Occipital lobe (tissue), 2 donors: ENCODE measurements around the gene SYTL3. TPM values are rescaled to one million over a fixed set of nuclear protein-coding genes. Genes with fewer than 3 reads are reported as not detected.
A peak's percentile ranks its signal among the peaks of the same experiment; 100 is the strongest.

Experiments
- DNase-seq: peaks from one replicate; lab custom pipeline; 2025; lab: John Stamatoyannopoulos, UW
- total RNA-seq: library from RNA; depleted of rRNA; stranded (reverse); fragments of >200 nt; gene quantifications from one replicate; pipeline ENCODE4 v1.2.3, GENCODE V29; 2014

The SYTL3 gene
- total RNA-seq, 1 donor from 2014 or later, result 2.0 TPM

DNA sequence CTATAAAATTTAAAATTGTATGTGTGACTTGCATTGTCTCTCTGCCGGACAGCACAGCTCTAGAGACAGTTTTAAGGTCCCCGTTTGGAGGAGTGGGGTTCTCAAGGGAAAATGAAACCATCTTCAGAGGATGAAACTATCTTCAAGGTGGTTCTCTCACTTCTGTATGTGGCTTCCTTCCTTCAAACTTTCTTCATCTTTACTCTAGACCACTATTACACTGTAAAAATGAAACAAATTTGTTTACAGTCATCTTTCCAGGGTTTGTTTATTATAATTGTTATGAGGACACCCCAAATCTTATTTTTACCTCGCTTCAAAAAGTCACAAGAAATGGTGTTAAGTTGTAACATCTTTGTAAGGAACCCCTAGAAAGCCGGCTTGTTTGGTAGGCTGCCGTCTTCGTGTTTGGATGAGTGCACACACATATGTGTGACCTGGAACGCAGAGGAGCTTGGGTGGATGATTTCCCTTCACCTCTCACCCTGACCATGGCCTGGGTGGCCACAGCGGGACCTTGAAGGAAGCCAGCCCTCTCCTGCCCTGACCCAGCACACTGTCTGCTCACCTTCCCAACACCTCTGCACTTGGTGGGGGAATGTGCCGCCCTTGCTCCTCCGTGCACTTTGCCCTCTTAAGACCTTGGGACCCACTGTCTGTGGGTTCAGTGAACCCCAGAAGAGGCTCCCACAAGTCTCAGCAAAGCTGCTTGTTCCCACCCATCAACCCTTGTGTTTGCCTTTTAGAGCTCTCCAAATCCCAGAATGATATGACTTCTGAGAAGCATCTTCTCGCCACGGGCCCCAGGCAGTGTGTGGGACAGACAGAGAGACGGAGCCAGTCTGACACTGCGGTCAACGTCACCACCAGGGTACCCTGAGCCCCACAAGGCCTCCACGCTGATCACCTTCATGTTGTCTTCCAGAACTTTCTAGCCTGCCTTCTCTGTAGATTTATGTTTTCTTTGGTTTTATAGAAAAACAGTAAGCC, 67.8 kb downstream of the SYTL3 start:
- no peak for DNase-seq

DNA sequence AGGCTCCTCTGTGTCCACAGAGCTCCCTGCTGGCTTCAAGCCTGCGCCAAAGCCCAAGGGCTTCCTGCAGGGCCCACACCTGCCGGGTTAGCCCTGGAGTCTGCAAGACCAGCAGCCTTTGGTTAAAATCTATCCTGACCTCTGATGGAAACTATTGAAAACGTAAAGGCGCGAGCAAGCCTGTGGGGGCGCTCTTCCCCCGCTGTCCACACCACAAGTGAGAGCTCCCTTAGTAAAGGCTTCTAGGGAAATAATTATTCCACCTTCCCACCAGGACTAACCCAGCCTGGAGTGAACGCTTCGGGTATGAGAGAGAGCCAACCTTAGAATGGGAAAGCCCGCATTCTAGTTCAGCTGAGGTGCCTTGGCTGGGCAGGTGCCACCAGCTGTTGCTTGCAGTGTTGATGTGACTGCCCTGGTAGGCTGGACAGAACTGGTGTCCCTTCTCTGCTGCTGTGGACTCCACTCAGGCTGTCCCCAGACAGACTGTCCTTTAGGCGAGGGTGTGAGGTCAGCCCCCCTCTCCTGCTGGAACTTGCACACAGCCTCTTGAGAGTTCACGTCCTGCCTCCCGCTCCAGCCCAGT, 68.7 kb downstream of the SYTL3 start:
- DNase-seq, result no peak

DNA sequence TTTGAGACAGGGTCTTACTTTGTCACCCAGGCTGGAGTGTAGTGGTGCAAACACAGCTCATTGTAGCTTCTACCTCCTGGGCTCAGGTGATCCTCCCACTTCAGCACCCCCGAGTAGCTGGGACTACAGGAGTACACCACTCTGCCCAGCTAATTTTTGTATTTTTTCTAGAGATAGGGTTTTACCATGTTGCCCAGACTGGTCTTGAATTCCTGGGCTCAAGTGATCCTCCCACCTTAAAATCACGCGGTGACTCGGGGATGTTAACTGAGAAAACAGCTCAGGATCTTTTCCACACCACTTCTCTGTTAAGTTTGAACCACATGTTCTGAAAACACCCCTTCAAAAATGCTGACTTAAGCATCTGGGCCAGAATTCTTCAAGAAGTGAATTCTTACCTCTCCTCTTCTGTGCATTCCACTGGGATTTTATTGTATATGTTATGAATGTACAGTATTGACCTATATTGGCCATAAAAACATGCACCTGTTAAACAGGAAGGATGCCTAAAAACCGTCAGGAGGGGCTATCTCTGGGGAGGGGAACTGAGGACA, 72.4 kb downstream of the SYTL3 start:
- no peak for DNase-seq

DNA sequence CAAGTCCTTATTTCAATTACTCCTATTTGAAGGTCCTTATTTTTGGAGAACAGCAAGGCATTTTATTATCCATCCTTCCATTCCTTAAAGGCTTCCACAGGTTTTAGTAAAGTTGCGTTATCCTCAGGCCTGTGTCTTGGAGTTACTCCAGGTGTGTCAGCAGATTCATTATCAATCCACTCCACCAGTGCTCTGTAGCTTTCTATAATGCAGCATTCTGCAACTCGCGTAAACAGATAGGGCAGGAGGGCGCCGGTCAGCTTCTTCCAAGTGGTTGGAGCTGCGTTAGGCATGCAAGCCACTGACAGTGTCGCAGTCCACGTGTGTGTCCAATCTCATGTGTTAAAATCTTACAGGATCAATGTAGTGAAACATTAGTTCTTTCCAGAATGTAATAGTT, 75.8 kb downstream of the SYTL3 start:
- no peak for DNase-seq

DNA sequence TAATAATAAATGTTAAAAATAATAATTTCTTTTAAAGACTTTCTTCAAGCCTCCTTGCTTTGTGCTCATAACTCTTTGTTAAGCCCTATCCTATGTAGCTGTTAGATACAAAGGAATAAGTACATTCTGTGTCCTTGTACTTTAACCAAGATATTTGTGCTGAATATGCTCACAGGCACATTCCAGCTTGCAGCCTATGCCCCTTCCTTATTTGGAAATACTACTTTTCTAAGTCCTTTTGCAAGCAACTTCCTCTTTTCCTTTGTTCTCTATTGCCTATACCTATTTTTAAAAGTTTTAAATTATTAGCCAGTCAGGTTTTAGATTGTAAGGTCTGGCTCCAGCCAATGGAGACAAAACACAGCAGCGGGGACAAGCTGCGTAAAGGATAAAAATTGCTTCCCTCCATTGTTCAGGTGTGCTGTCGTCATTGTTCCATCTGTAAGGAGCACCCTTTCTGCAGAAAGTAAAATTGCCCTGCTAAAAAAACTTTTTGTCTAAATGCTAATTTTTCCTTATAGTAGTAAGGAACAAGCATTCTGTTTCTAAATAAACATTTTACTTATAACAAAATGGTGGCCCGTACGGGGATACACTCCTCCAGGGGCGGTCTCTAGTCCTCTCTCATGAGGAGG, 80.2 kb downstream of the SYTL3 start:
- no peak for DNase-seq

DNA sequence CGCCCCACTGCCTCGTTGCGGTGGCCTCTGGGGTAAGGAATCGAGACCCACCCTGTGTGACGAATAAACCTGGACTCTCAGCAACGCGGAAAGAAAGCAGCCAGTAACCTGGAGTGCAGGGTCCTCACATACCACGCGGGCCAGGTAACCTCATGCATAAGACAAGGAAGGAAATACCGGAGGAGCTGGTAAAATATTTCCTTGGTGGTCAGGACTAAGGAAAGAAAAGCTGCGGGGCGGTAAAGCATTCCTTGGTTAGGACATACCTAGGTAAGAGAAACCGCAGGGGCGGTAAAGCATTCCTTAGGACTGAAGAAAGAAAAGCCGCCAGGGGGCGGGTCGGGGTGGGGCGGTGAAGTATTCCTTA, 80.7 kb downstream of the SYTL3 start:
- DNase-seq, result no peak

DNA sequence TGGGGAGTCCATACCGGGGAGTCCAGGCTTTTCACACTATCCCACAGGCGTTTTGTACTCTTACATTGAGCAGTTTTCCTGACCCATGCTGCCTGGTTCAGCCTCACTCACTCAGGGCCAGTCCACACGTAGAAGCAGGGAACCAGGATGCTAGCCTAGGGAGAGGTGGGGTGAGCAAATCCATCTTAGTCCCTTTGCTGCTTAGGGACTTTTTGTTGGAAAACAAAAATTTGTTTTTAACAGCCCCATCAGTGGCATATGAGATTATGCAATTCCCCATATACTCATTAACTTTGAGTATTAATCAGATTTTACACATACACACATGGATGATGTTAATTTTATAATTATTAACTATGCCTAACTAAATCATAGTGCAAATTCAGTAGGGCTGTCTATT, 85.2 kb downstream of the SYTL3 start:
- DNase-seq, result no peak

DNA sequence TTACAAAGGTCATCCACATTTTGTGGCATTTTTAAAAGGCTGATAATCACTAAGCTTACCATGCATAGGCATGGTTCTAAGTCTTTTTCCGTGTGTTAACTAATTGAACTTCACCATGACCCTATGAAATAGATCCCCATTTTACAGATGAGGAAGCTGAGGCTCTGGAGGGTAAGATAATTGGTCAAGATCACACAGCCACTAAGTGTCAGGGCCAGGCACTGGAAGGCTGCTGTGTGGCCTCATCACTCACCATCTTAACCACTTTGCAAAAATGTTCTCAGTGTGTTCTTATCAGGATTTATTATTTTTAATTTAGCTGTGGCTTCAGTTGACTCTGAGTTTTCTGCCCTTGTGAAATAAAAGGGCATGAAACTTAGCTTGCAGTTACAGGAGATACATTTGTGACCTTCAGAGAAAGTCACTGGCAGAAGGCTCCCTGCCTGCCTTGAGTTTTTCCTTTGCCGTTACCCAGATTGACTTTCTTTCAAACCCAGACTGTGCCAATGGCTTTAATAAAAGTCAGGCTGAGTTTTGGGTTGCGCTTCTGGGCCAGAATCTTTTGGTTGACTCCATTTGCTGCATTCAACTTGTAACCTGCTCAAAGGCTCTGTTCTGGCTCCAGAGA, 87.3 kb downstream of the SYTL3 start:
- DNase-seq, result no peak

DNA sequence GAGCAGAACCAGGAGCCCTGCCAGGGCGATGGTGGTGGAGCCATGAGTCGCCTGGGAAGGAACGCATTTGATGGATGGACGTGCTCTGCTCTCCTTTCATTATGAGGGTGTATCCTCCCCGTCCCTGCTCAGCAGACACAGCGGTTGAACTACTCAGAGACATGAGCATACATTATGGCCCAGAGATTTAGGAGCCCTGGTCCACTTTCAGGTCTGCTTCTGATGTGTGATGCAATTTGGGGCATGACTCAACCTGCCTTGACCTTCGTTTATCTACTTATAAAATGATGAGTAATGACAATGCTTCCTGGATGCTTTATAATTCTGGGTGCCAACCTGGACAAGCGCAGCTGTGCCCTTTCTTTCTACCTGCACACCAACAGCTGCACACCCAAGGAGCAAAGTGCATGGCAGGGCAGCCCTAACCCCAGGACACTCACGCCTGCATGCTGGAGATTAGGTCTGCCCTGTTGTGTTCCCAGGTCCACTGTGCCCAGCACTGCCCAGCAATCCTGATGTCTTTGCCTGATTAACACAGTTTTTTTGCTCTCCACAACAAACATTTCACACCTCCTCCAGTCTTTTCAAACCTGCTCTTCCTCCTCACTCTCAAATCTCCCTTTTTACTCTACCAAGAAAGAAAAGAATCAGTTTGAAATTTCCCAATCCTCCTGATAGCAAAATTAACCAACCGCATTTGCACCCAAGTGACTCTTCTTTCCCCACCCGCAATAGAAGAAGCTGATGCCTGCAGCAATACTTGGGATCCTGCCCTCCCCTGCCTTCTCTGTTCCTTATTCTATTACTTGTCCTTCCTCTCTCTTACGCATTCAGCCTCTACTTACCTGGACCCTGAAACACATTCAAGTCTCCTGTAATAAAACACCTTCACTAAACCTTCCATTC, 88.1 kb downstream of the SYTL3 start:
- DNase-seq, result no peak

DNA sequence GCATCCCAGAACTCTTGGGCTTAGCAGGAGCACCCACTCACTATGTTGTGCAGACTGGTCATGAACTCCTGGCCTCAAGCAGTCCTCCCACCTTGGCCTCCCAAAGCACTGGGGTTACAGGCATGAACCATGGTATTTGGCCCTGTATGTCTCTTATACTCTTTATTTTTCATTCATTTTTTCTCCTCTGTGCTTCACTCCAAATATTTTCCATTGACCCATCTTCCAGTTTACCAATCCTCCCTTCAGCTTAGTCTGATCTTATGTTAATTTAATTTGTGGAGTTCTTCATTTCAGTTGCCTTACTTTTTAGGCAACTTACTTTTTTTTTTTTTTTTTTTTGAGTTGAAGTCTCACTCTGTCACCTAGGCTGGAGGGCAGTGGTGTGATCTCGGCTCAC, 89.8 kb downstream of the SYTL3 start:
- no peak for DNase-seq

DNA sequence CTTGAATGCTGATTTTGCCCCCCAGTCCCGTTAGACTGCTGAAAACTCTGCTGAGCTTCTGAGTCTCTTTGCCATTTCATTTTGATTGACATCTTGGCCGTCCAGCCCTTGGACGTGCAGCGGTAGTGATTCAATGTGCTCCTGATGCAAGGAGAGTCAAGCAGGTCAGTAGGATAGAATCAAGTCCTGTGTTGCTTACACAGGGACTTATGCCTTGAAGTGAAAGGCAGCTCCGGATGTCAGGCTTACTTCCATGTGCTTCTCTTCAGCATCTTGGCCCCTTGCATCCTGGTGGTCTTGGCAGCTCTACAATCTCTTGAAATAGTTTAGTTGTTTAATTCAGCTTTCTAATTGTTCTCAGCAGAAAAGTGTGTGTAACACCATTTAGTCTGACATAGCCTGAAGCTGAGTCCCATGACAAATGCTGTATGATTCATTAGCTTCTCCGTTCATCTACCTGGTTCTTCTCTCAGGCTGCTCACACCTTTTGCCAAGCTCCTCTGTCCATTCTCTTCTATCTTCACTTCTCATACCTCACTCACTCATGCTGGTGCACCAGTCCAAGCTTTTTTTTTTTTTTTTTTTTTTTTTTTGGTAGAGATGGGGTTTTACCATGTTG, 93.3 kb downstream of the SYTL3 start:
- DNase-seq, result no peak

DNA sequence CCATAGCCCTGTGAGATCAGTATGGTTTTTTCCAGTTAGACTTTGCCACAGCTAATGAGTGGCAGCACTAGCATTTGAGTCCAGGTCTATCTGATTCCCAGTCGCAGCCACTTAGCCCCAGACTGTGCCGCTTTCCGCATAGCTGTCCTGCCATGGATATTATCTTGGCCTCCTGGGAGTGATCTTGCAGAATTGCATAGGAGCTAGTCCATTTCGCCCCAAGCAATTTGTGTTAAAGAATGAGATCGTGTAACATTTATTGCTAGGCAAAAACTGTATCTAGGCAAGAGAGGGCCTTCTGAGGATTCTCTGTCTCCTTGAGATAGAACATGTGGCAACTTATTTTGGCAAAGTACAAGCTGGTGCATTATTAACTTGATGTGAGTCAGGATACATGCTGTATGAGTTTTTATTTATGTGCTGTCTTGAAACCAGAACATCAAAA, 95.2 kb downstream of the SYTL3 start:
- DNase-seq, result no peak

DNA sequence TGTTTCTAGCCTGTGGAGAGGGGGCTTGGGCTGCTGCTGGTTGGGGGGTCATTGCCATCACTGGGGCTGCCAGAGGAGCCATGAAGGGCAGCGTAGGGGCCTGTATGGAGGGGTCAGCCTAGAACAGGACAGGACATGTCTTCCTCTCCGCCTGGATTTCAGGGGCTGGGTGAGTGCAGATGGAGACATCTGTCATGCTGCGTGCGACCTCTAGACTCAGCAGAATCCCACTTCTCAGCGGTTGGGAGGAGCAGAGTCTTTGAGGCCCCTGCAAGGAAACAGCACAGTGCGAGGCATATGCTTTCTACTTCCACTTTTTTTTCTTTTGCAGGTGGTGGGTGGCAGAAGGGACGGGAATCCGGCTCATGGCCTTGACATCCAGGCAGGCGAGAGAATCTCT, 101.4 kb downstream of the SYTL3 start:
- no peak for DNase-seq

DNA sequence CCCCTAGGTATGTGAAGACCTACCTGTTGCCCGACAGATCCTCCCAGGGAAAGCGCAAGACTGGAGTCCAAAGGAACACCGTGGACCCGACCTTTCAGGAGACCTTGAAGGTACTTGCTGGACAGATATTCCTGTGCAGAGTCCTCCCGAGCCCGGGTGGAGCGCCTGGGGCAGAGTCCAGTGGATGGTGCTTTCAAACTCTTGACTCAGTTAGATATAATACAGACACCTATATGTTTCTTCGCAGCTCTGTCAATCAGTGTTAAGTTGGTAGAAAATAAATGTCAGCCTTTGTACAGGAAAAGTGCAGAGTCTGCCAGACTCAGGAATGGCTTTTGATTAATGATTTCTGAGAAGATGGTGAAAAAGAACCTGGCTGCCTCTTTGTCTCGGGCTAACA, 102.1 kb downstream of the SYTL3 start:
- no peak for DNase-seq

DNA sequence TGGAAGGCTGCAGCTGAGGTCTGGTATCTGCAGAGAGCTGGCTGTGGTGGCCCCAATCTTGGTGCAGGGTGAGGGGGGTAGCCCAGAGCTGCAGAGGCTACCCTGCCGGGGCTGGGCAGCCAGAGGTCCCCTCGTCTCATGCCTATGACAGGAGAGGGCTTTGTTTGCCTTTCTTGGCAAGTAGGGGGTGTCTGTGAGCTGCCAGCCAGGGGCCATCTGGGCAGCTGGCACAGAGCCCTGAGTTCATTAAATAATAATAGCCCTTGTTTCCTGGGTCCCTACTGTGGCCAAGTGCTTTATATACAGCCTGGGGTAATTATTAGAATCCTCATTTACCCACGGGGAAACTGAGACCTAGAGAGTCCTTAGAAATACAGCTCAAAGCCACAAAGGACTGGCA, 102.8 kb downstream of the SYTL3 start:
- DNase-seq, result peak; percentile 84

DNA sequence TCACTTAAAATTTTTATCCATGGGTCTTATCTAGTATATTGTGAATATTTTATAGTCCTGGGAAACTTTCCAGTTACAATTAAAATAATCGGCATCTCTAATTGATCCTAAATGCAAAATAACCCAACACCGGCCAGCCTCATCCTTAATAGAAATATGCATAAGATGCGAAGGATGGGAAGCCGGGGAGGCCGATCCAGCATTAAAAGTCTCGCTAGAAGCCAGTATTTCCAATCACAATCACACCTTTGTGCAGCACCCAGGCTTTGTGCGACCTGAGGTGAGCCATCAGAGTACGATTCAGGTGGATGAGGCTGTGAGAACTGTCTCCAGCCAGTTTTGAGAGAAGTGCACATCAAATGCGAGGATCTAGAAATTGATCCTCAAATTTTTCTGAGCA, 104.0 kb downstream of the SYTL3 start:
- no peak for DNase-seq

DNA sequence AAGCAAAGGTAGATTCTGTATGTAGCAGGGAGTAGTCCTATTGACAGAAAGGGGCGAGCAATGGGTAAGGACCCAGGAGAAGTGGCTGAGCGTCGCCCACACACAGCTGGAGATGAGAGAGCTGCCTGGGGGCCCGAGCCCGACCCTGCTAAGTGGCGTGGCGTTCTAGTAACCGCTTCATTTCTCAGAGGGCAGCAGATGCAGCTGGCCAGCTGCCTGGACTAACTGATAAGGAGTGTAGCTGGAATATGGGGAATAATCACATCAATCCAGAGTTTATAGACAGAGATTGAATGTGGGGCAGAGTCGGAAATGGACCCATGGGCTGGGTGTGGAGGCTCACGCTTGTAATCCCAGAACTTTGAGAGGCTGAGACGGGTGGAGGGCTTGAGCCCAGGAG, 104.9 kb downstream of the SYTL3 start:
- no peak for DNase-seq

DNA sequence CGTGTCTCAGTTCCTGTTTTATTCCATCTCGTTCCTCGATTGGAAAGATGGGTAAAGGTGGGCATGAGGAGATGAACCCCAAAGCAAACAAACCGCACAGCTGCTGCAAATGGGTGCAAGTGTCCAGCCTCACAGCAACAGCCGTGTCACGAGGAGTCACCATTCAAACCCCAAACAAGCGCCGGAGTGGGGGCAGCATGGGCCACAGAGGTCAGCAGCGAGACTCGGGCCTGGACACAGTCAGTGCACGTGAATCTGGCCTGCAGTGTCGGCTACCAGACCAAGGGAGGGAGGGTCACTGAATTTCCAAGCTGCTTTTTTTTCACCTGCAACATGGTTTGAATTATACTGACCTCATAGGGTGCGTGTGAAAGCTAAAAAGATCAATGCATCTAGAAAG, 105.8 kb downstream of the SYTL3 start:
- DNase-seq, result no peak

DNA sequence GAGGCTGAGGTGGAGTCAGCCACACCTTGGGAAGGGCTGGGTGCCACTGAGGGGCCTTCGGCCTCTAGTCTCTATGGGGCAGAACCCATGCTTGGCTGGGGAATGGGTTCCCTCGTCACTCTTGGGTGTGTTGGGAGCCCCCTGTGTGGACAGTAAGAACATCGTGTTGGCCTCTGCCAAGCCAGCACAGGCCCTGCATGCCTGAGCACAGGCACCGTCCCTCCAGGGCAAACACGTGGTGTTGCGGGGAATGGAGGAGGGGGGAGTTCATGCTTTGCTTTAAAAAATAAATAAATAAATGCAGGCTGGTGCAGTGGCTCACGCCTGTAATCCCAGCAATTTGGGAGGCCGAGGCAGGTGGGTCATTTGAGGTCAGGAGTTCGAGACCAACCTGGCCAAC, 106.3 kb downstream of the SYTL3 start:
- no peak for DNase-seq
